HG03354 (cell line): ENCODE results near the gene PLXNC1.

Experiments used
- ATAC-seq: cut with Tn5 transposase; IDR thresholded peaks from one replicate; pipeline ENCODE4 v1.9.1; 2021; ENCODE audit warnings: mild to moderate bottlenecking; ENCODE audit not compliant: unreplicated experiment, poor library complexity, severe bottlenecking

PLXNC1 gene

GRCh38 chr12:94260017-94260416 is 111.6 kb downstream of the PLXNC1 start:
- ATAC-seq, result no peak

- ATAC-seq, result no peak
Measured at GRCh38 chr12:94260717-94261116, 112.3 kb downstream of the PLXNC1 start.

GRCh38 chr12:94261119-94261518 is 112.7 kb downstream of the PLXNC1 start:
- ATAC-seq, result no peak

GRCh38 chr12:94261786-94262185 is 113.4 kb downstream of the PLXNC1 start:
- ATAC-seq, result no peak

GRCh38 chr12:94262228-94263010 is 114.0 kb downstream of the PLXNC1 start:
- ATAC-seq, result peak; percentile 58

- ATAC-seq, result peak; percentile 33
Measured at GRCh38 chr12:94263011-94263811, 114.8 kb downstream of the PLXNC1 start.

GRCh38 chr12:94263905-94264561 is 115.7 kb downstream of the PLXNC1 start:
- no peak for ATAC-seq

GRCh38 chr12:94264736-94265485 is 116.5 kb downstream of the PLXNC1 start:
- ATAC-seq, result no peak

GRCh38 chr12:94265539-94265938 is 117.2 kb downstream of the PLXNC1 start:
- no peak for ATAC-seq

GRCh38 chr12:94265966-94266745 is 117.8 kb downstream of the PLXNC1 start:
- ATAC-seq, result no peak

GRCh38 chr12:94266796-94267536 is 118.6 kb downstream of the PLXNC1 start:
- ATAC-seq, result no peak

- no peak for ATAC-seq
Measured at GRCh38 chr12:94267537-94267872, 119.1 kb downstream of the PLXNC1 start.

- ATAC-seq, result no peak
Measured at GRCh38 chr12:94267921-94268471, 119.6 kb downstream of the PLXNC1 start.

- peak; percentile 67 for ATAC-seq
Measured at GRCh38 chr12:94269316-94269999, 121.1 kb downstream of the PLXNC1 start.

GRCh38 chr12:94271351-94271750 is 123.0 kb downstream of the PLXNC1 start:
- ATAC-seq, result no peak

GRCh38 chr12:94272280-94272679 is 123.9 kb downstream of the PLXNC1 start:
- no peak for ATAC-seq

GRCh38 chr12:94273272-94273671 is 124.9 kb downstream of the PLXNC1 start:
- ATAC-seq, result no peak

- ATAC-seq, result no peak
Measured at GRCh38 chr12:94276725-94277124, 128.3 kb downstream of the PLXNC1 start.
